Left forelimb (tissue), 1 donor: Measurements from ENCODE around the gene EPS8L1.

Experiments
- DNase-seq: peaks from one replicate; pipeline ENCODE4 v3.0.0-alpha.2; 2018; ENCODE audit warnings: low spot score

Gene EPS8L1

GRCh38 chr19:55080121-55080967 lies 4.7 kb downstream of the EPS8L1 start:
- no peak for DNase-seq

- DNase-seq = no peak
These were observed 5.5 kb downstream of the EPS8L1 start for GRCh38 chr19:55080968-55081769.

GRCh38 chr19:55081770-55082019 lies 6.0 kb downstream of the EPS8L1 start:
- no peak for DNase-seq

- no peak for DNase-seq
These were observed 6.6 kb downstream of the EPS8L1 start for GRCh38 chr19:55082020-55082851.

GRCh38 chr19:55083004-55083850 lies 7.6 kb downstream of the EPS8L1 start:
- no peak for DNase-seq

GRCh38 chr19:55084416-55084815 lies 8.7 kb downstream of the EPS8L1 start:
- DNase-seq = no peak

GRCh38 chr19:55085923-55086715 lies 10.4 kb downstream of the EPS8L1 start:
- no peak for DNase-seq

GRCh38 chr19:55086730-55087541 lies 11.3 kb downstream of the EPS8L1 start:
- peak; percentile 86 for DNase-seq

- no peak for DNase-seq
These were observed 11.9 kb downstream of the EPS8L1 start for GRCh38 chr19:55087542-55087901.

- DNase-seq = no peak
These were observed 12.4 kb downstream of the EPS8L1 start for GRCh38 chr19:55088021-55088451.

GRCh38 chr19:55088543-55089341 lies 13.1 kb downstream of the EPS8L1 start:
- DNase-seq = no peak

- DNase-seq = no peak
These were observed 13.8 kb downstream of the EPS8L1 start for GRCh38 chr19:55089342-55089944.

- DNase-seq = no peak
These were observed 14.9 kb downstream of the EPS8L1 start for GRCh38 chr19:55090564-55090963.

GRCh38 chr19:55091126-55091910 lies 15.6 kb downstream of the EPS8L1 start:
- no peak for DNase-seq

- DNase-seq = no peak
These were observed 16.3 kb downstream of the EPS8L1 start for GRCh38 chr19:55091955-55092354.

- DNase-seq = no peak
These were observed 17.0 kb downstream of the EPS8L1 start for GRCh38 chr19:55092423-55093318.
